IMR-90 (cell line): ENCODE measurements around the gene FADS1. TPM values are rescaled to one million over a fixed set of nuclear protein-coding genes. Genes with fewer than 3 reads are reported as not detected.

ENCODE experiments used
- ATAC-seq: fragments of 200-7000 bp; cut with Tn5 transposase; 2 replicates; pipeline ENCODE4 v1.9.1; 2020; ENCODE audit warnings: low read depth, mild to moderate bottlenecking, moderate library complexity
- BruUV-seq: library from RNA; stranded (reverse); fragments of 400-500 nt; replicated peaks from 2 replicates; lab custom pipeline; 2021; lab: Mats Ljungman, UMichigan
- CTCF ChIA-PET: fragments of 300-600 bp; formaldehyde crosslinking; extraction: SDS; loops from one replicate; lab custom pipeline; 2021; ENCODE audit warnings: antibody characterized with exemption; lab: Yijun Ruan, JAX
- POLR2A ChIA-PET: fragments of 300-600 bp; sonication (Branson Sonifier 250); formaldehyde crosslinking; loops from one replicate; lab custom pipeline; 2022; ENCODE audit warnings: antibody characterized with exemption; ENCODE audit not compliant: unreplicated experiment; lab: Charles Lee
- DNase-seq: peaks from one replicate; pipeline ENCODE4 v3.0.0; 2013
- H2AFZ ChIP-seq: replicated peaks from 2 replicates; pipeline ENCODE3; 2013; ENCODE audit warnings: low read length, mild to moderate bottlenecking; ENCODE audit not compliant: poor library complexity
- H2AK5ac ChIP-seq: 2 replicates; pipeline ENCODE4 v1.6.1; 2013; ENCODE audit warnings: low read depth, low read length, inconsistent platforms
- H2AK9ac ChIP-seq: replicated peaks from 2 replicates; pipeline ENCODE3; 2013; ENCODE audit warnings: mild to moderate bottlenecking, low read depth, low read length, moderate library complexity; ENCODE audit not compliant: poor library complexity
- H2BK120ac ChIP-seq: 2 replicates; pipeline ENCODE4 v1.6.1; 2013; ENCODE audit warnings: low read depth, low read length, inconsistent platforms
- H2BK15ac ChIP-seq: 3 replicates; pipeline ENCODE4 v1.6.1; 2013; ENCODE audit warnings: low read depth, low read length, inconsistent platforms
- H2BK20ac ChIP-seq: 2 replicates; pipeline ENCODE4 v1.6.1; 2013; ENCODE audit warnings: low read depth, mild to moderate bottlenecking, inconsistent platforms, low read length, moderate library complexity
- H2BK5ac ChIP-seq: 2 replicates; pipeline ENCODE4 v1.6.1; 2013; ENCODE audit warnings: mild to moderate bottlenecking, low read depth, low read length, inconsistent platforms; ENCODE audit not compliant: poor library complexity, severe bottlenecking
- H3K14ac ChIP-seq: replicated peaks from 2 replicates; pipeline ENCODE4 v1.6.1; 2013; ENCODE audit warnings: low read depth, low read length, inconsistent platforms
- H3K18ac ChIP-seq: 2 replicates; pipeline ENCODE4 v1.6.1; 2013; ENCODE audit warnings: low read depth, low read length, control low read depth
- H3K23ac ChIP-seq: 2 replicates; pipeline ENCODE4 v1.6.1; 2013; ENCODE audit warnings: low read depth, low read length, inconsistent platforms
- H3K27ac ChIP-seq: 2 replicates; pipeline ENCODE4 v1.5.1; 2013; ENCODE audit warnings: mild to moderate bottlenecking, control low read depth, low read length; ENCODE audit not compliant: insufficient read depth
- H3K27me3 ChIP-seq: 2 replicates; pipeline ENCODE4 v1.6.1; 2013; ENCODE audit warnings: low read length; ENCODE audit not compliant: control insufficient read depth, insufficient read depth
- H3K36me3 ChIP-seq: 2 replicates; pipeline ENCODE4 v1.6.1; 2013; ENCODE audit warnings: low read length, mixed read lengths; ENCODE audit not compliant: control insufficient read depth, insufficient read depth
- H3K4ac ChIP-seq: 2 replicates; pipeline ENCODE4 v1.6.1; 2013; ENCODE audit warnings: low read depth, low read length, inconsistent platforms
- H3K4me1 ChIP-seq: 2 replicates; pipeline ENCODE4 v1.6.1; 2013; ENCODE audit warnings: low read length, mixed read lengths; ENCODE audit not compliant: control insufficient read depth, insufficient read depth
- H3K4me2 ChIP-seq: 2 replicates; pipeline ENCODE4 v1.6.1; 2013; ENCODE audit warnings: low read depth, mild to moderate bottlenecking, control low read depth, low read length, moderate library complexity
- H3K4me3 ChIP-seq: 2 replicates; pipeline ENCODE4 v1.5.1; 2013; ENCODE audit warnings: low read depth, mild to moderate bottlenecking, control low read depth, low read length, moderate library complexity; ENCODE audit not compliant: insufficient read depth
- H3K56ac ChIP-seq: 2 replicates; pipeline ENCODE4 v1.6.1; 2013; ENCODE audit warnings: low read length, inconsistent platforms; ENCODE audit not compliant: insufficient read depth; ENCODE audit errors: extremely low read depth
- H3K79me1 ChIP-seq, 2 experiments: 2 replicates each; pipeline ENCODE4 v1.6.1; 2013; ENCODE audit warnings: low read length in 2 of 2, inconsistent platforms in 1 of 2, low read depth in 1 of 2
- H3K9ac ChIP-seq: 2 replicates; pipeline ENCODE4 v1.6.1; 2013; ENCODE audit warnings: low read depth, low read length, control low read depth
- H3K9me1 ChIP-seq: 2 replicates; pipeline ENCODE4 v1.6.1; 2013; ENCODE audit warnings: low read length, inconsistent platforms; ENCODE audit not compliant: insufficient read depth
- H3K9me3 ChIP-seq: 2 replicates; pipeline ENCODE4 v1.6.1; 2013; ENCODE audit warnings: low read length; ENCODE audit not compliant: control insufficient read depth, insufficient read depth
- H4K20me1 ChIP-seq: 2 replicates; pipeline ENCODE4 v1.6.1; 2013; ENCODE audit warnings: low read length, inconsistent platforms; ENCODE audit not compliant: insufficient read depth
- H4K5ac ChIP-seq: 2 replicates; pipeline ENCODE4 v1.6.1; 2013; ENCODE audit warnings: mild to moderate bottlenecking, low read depth, low read length, control low read depth
- H4K8ac ChIP-seq, 2 experiments: 2 replicates each; pipeline ENCODE4 v1.6.1; 2013; ENCODE audit warnings: low read depth in 2 of 2, low read length in 2 of 2, control low read depth in 1 of 2, inconsistent platforms in 1 of 2
- H4K91ac ChIP-seq: 2 replicates; pipeline ENCODE4 v1.6.1; 2013; ENCODE audit warnings: low read depth, low read length, inconsistent platforms; ENCODE audit not compliant: insufficient read depth
- CEBPB ChIP-seq: IDR thresholded peaks from 2 replicates; pipeline ENCODE4 v1.6.1; 2012; ENCODE audit warnings: low read depth, low read length, improper control_type of control experiment
- CHD1 ChIP-seq: IDR thresholded peaks from 2 replicates; pipeline ENCODE4 v1.6.1; 2012; ENCODE audit warnings: low read depth, low read length, improper control_type of control experiment
- CTCF ChIP-seq: conservative IDR thresholded peaks from 2 replicates; pipeline ENCODE4 v1.5.1; 2012; ENCODE audit warnings: mild to moderate bottlenecking, low read depth, low read length, improper control_type of control experiment
- FOS ChIP-seq: fragments of 150-350 bp; IDR thresholded peaks from 2 replicates; pipeline ENCODE4 v1.6.1; 2016; ENCODE audit warnings: low read depth, low read length
- MAZ ChIP-seq: IDR thresholded peaks from 2 replicates; pipeline ENCODE4 v1.6.1; 2012; ENCODE audit warnings: low read depth, mild to moderate bottlenecking, low read length, improper control_type of control experiment, moderate library complexity, borderline replicate concordance
- NFE2L2 ChIP-seq: fragments of 150-350 bp; IDR thresholded peaks from 2 replicates; pipeline ENCODE4 v1.6.1; 2016; ENCODE audit warnings: low read depth, mild to moderate bottlenecking, low read length
- RCOR1 ChIP-seq: IDR thresholded peaks from 2 replicates; pipeline ENCODE4 v1.6.1; 2012; ENCODE audit warnings: mild to moderate bottlenecking, low read length, improper control_type of control experiment; ENCODE audit not compliant: insufficient replicate concordance
- RFX5 ChIP-seq: IDR thresholded peaks from 2 replicates; pipeline ENCODE4 v1.8.0; 2012; ENCODE audit warnings: low read depth, mild to moderate bottlenecking, low read length, moderate library complexity
- SMC3 ChIP-seq: fragments of 150-350 bp; IDR thresholded peaks from 2 replicates; pipeline ENCODE4 v1.6.1; 2016; ENCODE audit warnings: low read depth, mild to moderate bottlenecking, antibody characterized with exemption, low read length, moderate library complexity
- WGBS, 2 experiments: methylation state at CpG; one replicate each; pipeline versions ENCODE4 v1.1.5 to v1.1.7; 2013; ENCODE audit warnings: missing lambda C conversion rate in 2 of 2; ENCODE audit not compliant: insufficient read length in 1 of 2; ENCODE audit errors: extremely low coverage in 2 of 2; 5-methylcytosine and 5-hydroxymethylcytosine counted together
- dilution Hi-C: fragments of 300-500 bp; cut with HindIII; formaldehyde crosslinking; loops from one replicate; pipeline ENCODE4 v1.14.3; 2018; ENCODE audit warnings: low sequenced_read_pairs; ENCODE audit not compliant: unreplicated experiment
- in situ Hi-C: fragments of 300-500 bp; cut with MboI; formaldehyde crosslinking; loops from 3 replicates; pipeline ENCODE4 v1.14.3; 2019; ENCODE audit warnings: low sequenced_read_pairs, inconsistent platforms, mixed read lengths
- intact Hi-C: fragments of 100-400 bp; cut with micrococcal nuclease; formaldehyde crosslinking; loops from 2 replicates; pipeline ENCODE4 v1.10.0; 2022
- polyA plus RNA-seq, 3 experiments: library from polyadenylated mRNA; depleted of rRNA; stranded (reverse); fragments of >200 nt; gene quantifications; 2 replicates each; pipeline ENCODE4 v1.2.3, GENCODE V29; 2012; ENCODE audit warnings: low replicate concordance in 1 of 3
- total RNA-seq: library from RNA; depleted of rRNA; stranded (reverse); fragments of >200 nt; gene quantifications from 2 replicates; pipeline ENCODE4 v1.2.3, GENCODE V29; 2012

FADS1 gene
- total and polyA plus RNA-seq, 2 of the 4 experiments (the other 2 are of a cell fraction): 16.3 to 18.4 TPM

- in situ Hi-C loops: no loop called here
Observed at GRCh38 chr11:61839742-61840141, 22.9 kb upstream of the FADS1 start.

More at GRCh38 chr11:61839742-61840141, 22.9 kb upstream of the FADS1 start:
- Histone ChIP-seq H2AK5ac (no peak overlapping the region), H2BK120ac (no peak overlapping the region), H3K14ac (no peak overlapping the region), H3K56ac (no peak overlapping the region), H3K23ac (no peak overlapping the region), H3K27ac (no peak overlapping the region), H4K5ac (no peak overlapping the region), H2AK9ac (no peak overlapping the region), H3K4ac (no peak overlapping the region), H3K36me3 (peaks cover 43% of the 10 kb centered on the region), H3K18ac (no peak overlapping the region), H4K20me1 (peaks cover 15% of the 10 kb centered on the region; the same call in 1 of the 2 replicates), H2BK5ac (no peak overlapping the region), H2BK20ac (no peak overlapping the region), H3K4me1 (peaks cover 3% of the 10 kb centered on the region; the same call in 1 of the 2 replicates), H4K8ac (no peak overlapping the region), H3K9me3 (no peaks in the 10 kb centered on the region), H2BK15ac (no peak overlapping the region), H4K91ac (no peak overlapping the region), H3K79me1 (peaks cover 4 to 32% of the 10 kb centered on the region in 2 experiments; a peak in 3 of 4 replicates), H2AFZ (no peak overlapping the region), H3K9ac (no peak overlapping the region), H3K27me3 (no peaks in the 10 kb centered on the region), H3K4me2 (no peak overlapping the region), H3K4me3 (no peak overlapping the region), H3K9me1 (peaks cover 10% of the 10 kb centered on the region; the same call in 1 of the 2 replicates)
- intact Hi-C loops (no loop called here), dilution Hi-C loops (no loop called here)
- DNase-seq (no peak), ATAC-seq (no peak)
- no TSS peak for BruUV-seq
- ChIA-PET POLR2A (no interaction called here), CTCF (interaction anchor here (0.6 kb wide), 1 partner anchor 11 kb away, joined by 3 read pairs; no protein-coding TSS in a partner anchor)
- no peak for TF ChIP-seq MAZ
- no peak for TF ChIP-seq CEBPB
- no peak for TF ChIP-seq FOS
- TF ChIP-seq CHD1: no peak
- TF ChIP-seq NFE2L2: no peak
- no peak for TF ChIP-seq RFX5
- no peak for TF ChIP-seq SMC3
- TF ChIP-seq CTCF: no peak
- no peak for TF ChIP-seq RCOR1
- no CpG with 5 or more reads among the region's 2 CpGs for WGBS, 2 experiments
